ENCODE data around the gene FCN2. TPM values are rescaled to one million over a fixed set of nuclear protein-coding genes. Genes with fewer than 3 reads are reported as not detected.

The FCN2 gene
- total RNA-seq, 1 donor from 2014 or later = not detected

DNA sequence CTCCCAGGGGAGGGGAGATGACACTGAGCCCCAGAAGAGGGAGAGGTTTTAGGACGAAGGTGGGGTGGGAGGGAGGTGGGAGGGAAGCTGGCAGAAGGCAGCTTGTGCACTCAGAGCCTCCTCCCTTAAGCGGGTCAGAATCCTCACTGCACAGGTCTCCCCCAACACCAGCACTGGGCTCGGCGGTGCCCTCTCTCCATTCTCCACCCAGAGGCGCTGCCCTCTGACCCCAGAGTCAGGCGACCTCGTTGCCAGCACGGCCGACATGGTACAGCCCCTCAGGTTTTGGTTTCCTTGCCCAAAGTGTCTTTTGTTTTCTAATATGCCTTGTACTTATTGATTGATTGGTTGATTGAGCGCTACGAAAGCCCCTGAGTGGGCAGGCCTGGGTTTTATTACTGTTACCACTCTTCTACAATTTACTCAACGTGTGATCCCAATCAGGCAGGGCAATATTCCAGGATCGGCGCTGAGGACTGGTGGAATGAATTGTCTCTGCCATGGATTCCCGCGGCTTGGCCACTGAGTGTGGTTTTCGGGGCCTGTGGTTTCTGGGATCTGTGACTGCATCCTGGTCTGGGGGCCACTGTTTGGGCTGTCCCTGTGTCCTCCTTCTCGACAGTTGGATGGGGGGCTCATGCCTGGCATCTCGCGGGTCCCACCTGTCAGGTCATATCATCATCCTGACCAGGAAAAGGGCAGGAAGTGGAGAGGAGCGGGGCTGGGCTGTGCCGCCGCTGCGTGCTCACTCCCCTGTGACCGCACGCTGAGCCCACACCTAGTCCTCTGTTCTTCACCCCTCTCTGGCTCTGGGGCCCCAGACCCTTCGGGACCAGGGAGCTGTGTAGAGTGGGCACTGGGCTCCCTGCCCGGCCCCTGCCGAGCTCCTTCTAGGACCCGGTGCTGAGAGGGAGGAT, 9.6 kb upstream of the FCN2 start:
- peaks cover 28% of the 10 kb centered on the region for H3K27me3 Mint-ChIP-seq (ENCODE audit: low read depth)
- no peaks in the 10 kb centered on the region for H3K36me3 Mint-ChIP-seq
- no peaks in the 10 kb centered on the region for H3K4me1 Mint-ChIP-seq
- peaks cover 6% of the 10 kb centered on the region for H3K9me3 Mint-ChIP-seq
- no peak overlapping the region for H3K27ac Mint-ChIP-seq
- DNase-seq (ENCODE audit: low spot score in 2 of 2, unreplicated experiment in 2 of 2) = no peak
- no peak overlapping the region for H3K4me3 Mint-ChIP-seq
- TF ChIP-seq, protein P1, sequence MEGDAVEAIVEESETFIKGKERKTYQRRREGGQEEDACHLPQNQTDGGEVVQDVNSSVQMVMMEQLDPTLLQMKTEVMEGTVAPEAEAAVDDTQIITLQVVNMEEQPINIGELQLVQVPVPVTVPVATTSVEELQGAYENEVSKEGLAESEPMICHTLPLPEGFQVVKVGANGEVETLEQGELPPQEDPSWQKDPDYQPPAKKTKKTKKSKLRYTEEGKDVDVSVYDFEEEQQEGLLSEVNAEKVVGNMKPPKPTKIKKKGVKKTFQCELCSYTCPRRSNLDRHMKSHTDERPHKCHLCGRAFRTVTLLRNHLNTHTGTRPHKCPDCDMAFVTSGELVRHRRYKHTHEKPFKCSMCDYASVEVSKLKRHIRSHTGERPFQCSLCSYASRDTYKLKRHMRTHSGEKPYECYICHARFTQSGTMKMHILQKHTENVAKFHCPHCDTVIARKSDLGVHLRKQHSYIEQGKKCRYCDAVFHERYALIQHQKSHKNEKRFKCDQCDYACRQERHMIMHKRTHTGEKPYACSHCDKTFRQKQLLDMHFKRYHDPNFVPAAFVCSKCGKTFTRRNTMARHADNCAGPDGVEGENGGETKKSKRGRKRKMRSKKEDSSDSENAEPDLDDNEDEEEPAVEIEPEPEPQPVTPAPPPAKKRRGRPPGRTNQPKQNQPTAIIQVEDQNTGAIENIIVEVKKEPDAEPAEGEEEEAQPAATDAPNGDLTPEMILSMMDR (IDR thresholded peaks at IDR 0.05; ENCODE audit: unreplicated experiment) = no peak

DNA sequence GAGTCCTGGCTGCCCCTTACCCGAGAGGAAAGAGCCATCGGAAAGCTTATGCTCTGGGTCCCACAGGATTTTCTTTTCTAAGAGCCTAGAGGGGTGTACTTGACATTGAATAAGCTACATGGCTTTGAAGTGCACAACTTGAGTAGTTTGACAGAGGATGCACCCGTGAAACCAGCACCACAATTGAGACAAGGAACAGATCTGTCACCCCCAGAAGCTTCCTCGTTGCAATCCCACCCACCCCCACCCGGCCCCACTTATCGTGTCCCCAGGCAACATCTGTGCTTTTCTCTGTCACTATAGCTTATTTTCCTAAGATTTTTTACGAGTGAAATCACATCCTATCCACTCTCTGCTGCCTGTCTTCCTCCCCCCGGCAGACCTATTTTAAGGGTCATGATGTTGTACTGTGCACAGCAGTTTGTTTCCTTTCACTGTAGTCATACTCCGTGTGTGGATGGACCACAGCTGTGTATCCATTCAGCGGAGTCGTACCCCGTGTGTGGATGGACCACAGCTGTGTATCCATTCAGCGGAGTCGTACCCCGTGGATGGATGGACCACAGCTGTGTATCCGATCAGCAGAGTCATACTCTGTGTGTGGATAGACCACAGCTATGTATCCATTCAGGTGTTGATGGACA, 8.8 kb upstream of the FCN2 start:
- Mint-ChIP-seq H3K9me3 (peaks cover 6% of the 10 kb centered on the region), H3K27me3 (ENCODE audit: low read depth) (peaks cover 31% of the 10 kb centered on the region), H3K27ac (no peak overlapping the region), H3K36me3 (no peaks in the 10 kb centered on the region), H3K4me3 (no peak overlapping the region), H3K4me1 (no peaks in the 10 kb centered on the region)
- TF ChIP-seq, protein P1 (IDR thresholded peaks at IDR 0.05; ENCODE audit: unreplicated experiment) = no peak
- no peak for DNase-seq (ENCODE audit: low spot score in 2 of 2, unreplicated experiment in 2 of 2)

DNA sequence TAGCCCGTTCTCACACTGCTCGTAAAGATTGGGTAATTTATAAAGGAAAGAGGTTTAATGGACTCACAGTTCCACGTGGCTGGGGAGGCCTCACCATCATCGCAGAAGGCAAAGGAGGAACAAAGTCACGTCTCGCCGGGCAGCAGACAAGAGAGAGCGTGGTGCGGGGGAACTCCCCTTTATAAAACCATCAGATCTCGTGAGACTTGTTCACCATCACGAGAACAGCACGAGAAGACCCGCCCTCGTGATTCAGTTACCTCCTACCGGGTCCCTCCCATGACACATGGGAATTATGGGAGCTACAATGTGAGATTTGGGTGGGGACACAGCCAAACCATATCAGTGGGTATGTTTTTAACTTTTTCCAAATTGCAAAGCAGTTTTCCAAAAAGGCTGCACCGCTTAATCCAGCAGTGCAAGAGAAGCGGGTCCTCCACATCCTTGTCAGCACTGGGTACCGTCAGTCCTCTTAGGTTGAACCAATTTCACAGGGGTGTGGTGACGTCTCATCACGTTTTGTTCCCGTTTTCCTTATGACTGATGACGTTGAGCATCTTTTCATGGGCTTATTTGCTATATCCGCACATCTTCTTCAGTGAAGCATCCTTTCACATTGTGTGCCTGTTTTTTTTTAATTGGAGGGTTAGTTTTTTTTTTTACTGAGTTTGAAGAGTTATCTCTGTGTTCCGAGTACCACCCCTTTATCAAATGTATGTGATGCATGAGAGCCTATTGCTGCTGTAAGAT, 8.0 kb upstream of the FCN2 start:
- Mint-ChIP-seq H3K36me3 (no peaks in the 10 kb centered on the region), H3K4me1 (no peaks in the 10 kb centered on the region), H3K9me3 (peaks cover 6% of the 10 kb centered on the region), H3K27me3 (ENCODE audit: low read depth) (peaks cover 40% of the 10 kb centered on the region), H3K4me3 (no peak overlapping the region), H3K27ac (no peak overlapping the region)
- TF ChIP-seq, protein P1 (IDR thresholded peaks at IDR 0.05; ENCODE audit: unreplicated experiment) = no peak
- DNase-seq (ENCODE audit: low spot score in 2 of 2, unreplicated experiment in 2 of 2) = no peak

DNA sequence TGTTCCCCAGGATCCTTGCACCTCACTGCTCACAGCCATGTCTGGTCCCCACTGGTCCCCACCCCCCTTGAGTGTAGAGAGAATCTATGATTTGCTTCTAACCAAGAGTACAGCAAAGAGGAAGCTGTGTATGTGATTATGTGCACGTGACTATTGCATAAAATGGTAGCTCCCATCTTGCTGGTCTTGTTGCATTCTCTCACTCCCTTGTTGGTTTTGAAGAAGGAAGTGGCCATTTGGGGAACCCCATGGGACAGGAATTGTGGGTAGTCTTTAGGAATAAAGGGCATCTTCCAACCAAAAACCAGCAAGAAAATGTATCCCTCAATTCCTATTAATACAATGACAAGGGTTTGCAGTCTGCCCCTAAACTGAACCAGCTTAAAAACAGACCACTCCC, 5.2 kb upstream of the FCN2 start:
- no peaks in the 10 kb centered on the region for H3K36me3 Mint-ChIP-seq
- DNase-seq (ENCODE audit: low spot score in 2 of 2, unreplicated experiment in 2 of 2) = no peak
- no peak overlapping the region for H3K27ac Mint-ChIP-seq
- TF ChIP-seq, protein P1 (IDR thresholded peaks at IDR 0.05; ENCODE audit: unreplicated experiment) = no peak
- no peaks in the 10 kb centered on the region for H3K4me1 Mint-ChIP-seq
- H3K27me3 Mint-ChIP-seq (ENCODE audit: low read depth) = peaks cover 47% of the 10 kb centered on the region
- no peak overlapping the region for H3K4me3 Mint-ChIP-seq
- H3K9me3 Mint-ChIP-seq = peaks cover 6% of the 10 kb centered on the region

DNA sequence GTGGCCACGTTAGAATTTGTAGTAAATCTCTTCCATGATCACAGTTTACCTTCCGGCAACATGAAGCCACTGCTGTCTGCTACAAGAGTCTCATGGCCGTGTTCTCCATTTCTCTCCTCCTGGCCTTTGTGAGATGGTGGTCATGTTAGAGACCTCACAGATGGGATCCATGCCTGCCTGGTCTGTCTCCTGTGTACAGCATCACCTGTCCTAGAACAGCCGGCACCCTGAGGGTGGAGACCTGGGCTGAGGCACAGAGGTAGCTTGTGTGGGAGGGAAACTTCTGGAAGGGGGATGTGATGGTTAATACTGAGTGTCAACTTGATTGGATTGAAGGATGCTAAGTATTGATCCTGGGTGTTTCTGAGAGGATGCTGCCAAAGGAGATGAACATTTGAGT, 3.1 kb upstream of the FCN2 start:
- DNase-seq (ENCODE audit: low spot score in 2 of 2, unreplicated experiment in 2 of 2) = no peak
- Mint-ChIP-seq H3K27me3 (ENCODE audit: low read depth) (peaks cover 37% of the 10 kb centered on the region), H3K4me3 (no peak overlapping the region), H3K9me3 (peaks cover 6% of the 10 kb centered on the region), H3K36me3 (no peaks in the 10 kb centered on the region), H3K27ac (no peak overlapping the region), H3K4me1 (no peaks in the 10 kb centered on the region)
- TF ChIP-seq, protein P1 (IDR thresholded peaks at IDR 0.05; ENCODE audit: unreplicated experiment) = no peak

Data from mesothelial cell of epicardium (in vitro differentiated cells).